Measurements from ENCODE around the gene PCDHA9. TPM values are rescaled to one million over a fixed set of nuclear protein-coding genes. Genes with fewer than 3 reads are reported as not detected.
"Not testable (repeated sequence)": the region's sequence is repeated elsewhere in the genome, so short reads cannot be mapped to it uniquely, and the experiment has no call there.

The PCDHA9 gene
- total RNA-seq, 4 donors from 2014 or later: 0.83 TPM; not detected in 3

DNA sequence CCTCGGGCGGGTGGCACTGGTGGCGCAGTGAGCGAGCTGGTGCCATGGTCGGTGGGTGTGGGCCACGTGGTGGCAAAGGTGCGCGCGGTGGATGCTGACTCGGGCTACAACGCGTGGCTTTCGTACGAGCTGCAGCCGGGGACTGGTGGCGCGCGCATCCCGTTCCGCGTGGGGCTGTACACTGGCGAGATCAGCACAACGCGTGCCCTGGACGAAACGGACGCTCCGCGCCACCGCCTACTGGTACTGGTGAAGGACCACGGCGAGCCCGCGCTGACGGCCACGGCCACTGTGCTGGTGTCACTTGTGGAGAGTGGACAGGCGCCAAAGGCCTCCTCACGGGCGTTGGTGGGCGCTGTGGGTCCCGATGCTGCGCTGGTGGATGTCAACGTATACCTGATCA lies 39.3 kb upstream of the PCDHA9 start:
- DNase-seq: no peak
- no peaks in the 10 kb centered on the region for H3K36me3 ChIP-seq
- no peaks in the 10 kb centered on the region for H3K27me3 ChIP-seq
- H3K4me3 ChIP-seq: no peak overlapping the region
- H3K4me1 ChIP-seq: no peaks in the 10 kb centered on the region
- TF ChIP-seq, protein P1, sequence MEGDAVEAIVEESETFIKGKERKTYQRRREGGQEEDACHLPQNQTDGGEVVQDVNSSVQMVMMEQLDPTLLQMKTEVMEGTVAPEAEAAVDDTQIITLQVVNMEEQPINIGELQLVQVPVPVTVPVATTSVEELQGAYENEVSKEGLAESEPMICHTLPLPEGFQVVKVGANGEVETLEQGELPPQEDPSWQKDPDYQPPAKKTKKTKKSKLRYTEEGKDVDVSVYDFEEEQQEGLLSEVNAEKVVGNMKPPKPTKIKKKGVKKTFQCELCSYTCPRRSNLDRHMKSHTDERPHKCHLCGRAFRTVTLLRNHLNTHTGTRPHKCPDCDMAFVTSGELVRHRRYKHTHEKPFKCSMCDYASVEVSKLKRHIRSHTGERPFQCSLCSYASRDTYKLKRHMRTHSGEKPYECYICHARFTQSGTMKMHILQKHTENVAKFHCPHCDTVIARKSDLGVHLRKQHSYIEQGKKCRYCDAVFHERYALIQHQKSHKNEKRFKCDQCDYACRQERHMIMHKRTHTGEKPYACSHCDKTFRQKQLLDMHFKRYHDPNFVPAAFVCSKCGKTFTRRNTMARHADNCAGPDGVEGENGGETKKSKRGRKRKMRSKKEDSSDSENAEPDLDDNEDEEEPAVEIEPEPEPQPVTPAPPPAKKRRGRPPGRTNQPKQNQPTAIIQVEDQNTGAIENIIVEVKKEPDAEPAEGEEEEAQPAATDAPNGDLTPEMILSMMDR (IDR thresholded peaks at IDR 0.05): no peak
- TF ChIP-seq POLR2A (IDR thresholded peaks at IDR 0.05): no peak
- H3K9me3 ChIP-seq: peaks cover 0 to 19% (median 0%) of the 10 kb centered on the region in 4 donors
- H3K27ac ChIP-seq: no peak overlapping the region

DNA sequence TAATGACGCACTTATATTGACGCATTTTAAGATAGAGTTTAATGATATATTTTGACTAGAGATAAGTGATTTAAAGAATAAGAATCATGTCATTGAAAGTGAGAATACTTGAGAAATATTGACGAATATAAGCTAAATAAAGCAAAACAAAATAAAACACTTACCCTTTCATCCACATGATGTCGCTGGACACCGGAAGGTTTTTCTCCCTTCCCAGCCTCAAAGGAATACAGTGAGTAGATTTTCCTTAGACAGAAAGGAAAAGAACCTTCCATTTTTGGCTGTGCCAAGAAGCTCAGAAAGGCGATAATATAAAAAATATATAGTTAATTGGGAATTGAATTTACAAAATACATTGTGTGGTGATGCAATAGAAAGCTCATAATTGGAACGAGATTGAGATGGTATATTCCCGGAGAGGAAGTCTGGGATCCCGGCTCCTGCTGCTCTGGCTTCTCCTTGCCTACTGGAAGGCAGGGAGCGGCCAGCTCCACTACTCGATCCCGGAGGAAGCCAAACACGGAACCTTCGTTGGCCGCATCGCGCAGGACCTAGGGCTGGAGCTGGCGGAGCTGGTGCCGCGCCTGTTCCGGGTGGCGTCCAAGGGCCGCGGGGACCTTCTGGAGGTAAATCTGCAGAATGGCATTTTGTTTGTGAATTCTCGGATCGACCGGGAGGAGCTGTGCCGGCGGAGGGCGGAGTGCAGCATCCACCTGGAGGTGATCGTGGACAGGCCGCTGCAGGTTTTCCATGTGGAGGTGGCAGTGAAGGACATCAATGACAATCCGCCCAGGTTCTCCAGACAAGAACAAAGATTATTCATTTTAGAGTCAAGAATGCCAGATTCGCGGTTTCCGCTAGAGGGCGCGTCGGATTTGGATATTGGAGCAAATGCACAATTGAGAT lies 26.6 kb upstream of the PCDHA9 start, which contains the start of gene PCDHA5:
TSS of gene PCDHA5 (plus strand) at position 239 of the 906 bp plus-strand sequence.
- no peak within 1 kb of the TSS for H3K27ac ChIP-seq
- H3K4me1 ChIP-seq: no peaks in the 10 kb centered on the region
- H3K27me3 ChIP-seq: no peaks in the 10 kb centered on the region
- no peak for TF ChIP-seq POLR2A (IDR thresholded peaks at IDR 0.05)
- TF ChIP-seq, protein P1 (IDR thresholded peaks at IDR 0.05): peak in 1 of 6 experiments; percentile 12
- H3K36me3 ChIP-seq: no peaks in the 10 kb centered on the region
- peaks cover 0 to 15% (median 0%) of the 10 kb centered on the region in 4 donors for H3K9me3 ChIP-seq
- DNase-seq: no peak
- peak within 1 kb of the TSS in 1 of 4 donors; percentile 6 for H3K4me3 ChIP-seq

DNA sequence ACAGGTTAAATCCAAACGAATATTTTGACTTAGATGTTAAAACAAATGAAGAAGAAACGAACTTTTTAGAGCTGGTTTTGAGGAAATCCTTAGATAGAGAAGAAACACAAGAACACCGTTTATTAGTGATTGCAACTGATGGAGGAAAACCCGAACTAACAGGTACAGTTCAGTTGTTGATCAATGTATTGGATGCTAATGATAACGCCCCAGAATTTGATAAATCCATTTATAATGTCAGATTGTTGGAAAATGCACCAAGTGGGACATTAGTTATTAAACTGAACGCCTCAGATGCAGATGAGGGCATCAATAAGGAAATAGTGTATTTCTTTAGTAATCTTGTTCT lies 25.9 kb upstream of the PCDHA9 start:
- H3K4me1 ChIP-seq: no peaks in the 10 kb centered on the region
- H3K27me3 ChIP-seq: no peaks in the 10 kb centered on the region
- no peak for DNase-seq
- H3K9me3 ChIP-seq: peaks cover 0 to 15% (median 0%) of the 10 kb centered on the region in 4 donors
- no peak overlapping the region for H3K27ac ChIP-seq
- TF ChIP-seq, protein P1 (IDR thresholded peaks at IDR 0.05): no peak
- H3K4me3 ChIP-seq: no peak overlapping the region
- no peaks in the 10 kb centered on the region for H3K36me3 ChIP-seq

DNA sequence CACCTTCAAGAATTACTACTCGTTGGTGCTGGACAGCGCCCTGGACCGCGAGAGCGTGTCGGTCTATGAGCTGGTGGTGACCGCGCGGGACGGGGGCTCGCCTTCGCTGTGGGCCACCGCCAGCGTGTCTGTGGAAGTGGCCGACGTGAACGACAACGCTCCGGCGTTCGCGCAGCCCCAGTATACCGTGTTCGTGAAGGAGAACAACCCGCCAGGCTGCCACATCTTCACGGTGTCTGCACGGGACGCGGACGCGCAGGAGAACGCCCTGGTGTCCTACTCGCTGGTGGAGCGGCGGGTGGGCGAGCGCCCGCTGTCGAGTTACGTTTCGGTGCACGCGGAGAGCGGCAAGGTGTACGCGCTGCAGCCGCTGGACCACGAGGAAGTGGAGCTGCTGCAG lies 25.2 kb upstream of the PCDHA9 start:
- H3K27me3 ChIP-seq, H3K4me3 ChIP-seq, H3K36me3 ChIP-seq, H3K4me1 ChIP-seq, H3K27ac ChIP-seq, DNase-seq: not testable (repeated sequence)
- peaks cover 0 to 17% (median 0%) of the 10 kb centered on the region in 4 donors for H3K9me3 ChIP-seq

- H3K4me1 ChIP-seq: no peaks in the 10 kb centered on the region
- H3K27me3 ChIP-seq: no peaks in the 10 kb centered on the region
- no peak for DNase-seq
- no peak overlapping the region for H3K4me3 ChIP-seq
- no peak overlapping the region for H3K27ac ChIP-seq
- peaks cover 0 to 22% (median 0%) of the 10 kb centered on the region in 4 donors for H3K9me3 ChIP-seq
- no peaks in the 10 kb centered on the region for H3K36me3 ChIP-seq
- TF ChIP-seq, protein P1 (IDR thresholded peaks at IDR 0.05): no peak
- TF ChIP-seq POLR2A (IDR thresholded peaks at IDR 0.05): no peak
Measured at GRCh38 chr5:140823475-140823874, 24.7 kb upstream of the PCDHA9 start.

GRCh38 chr5:140827704-140828361 lies 20.3 kb upstream of the PCDHA9 start, which contains the start of gene PCDHA6:
PCDHA6 (plus strand) TSS chr5:140827960; CDS start chr5:140828092, 132 bp downstream.
- H3K27ac ChIP-seq: no peak within 1 kb of the TSS
- DNase-seq: no peak
- no peak for TF ChIP-seq POLR2A (IDR thresholded peaks at IDR 0.05)
- TF ChIP-seq, protein P1 (IDR thresholded peaks at IDR 0.05): no peak
- H3K9me3 ChIP-seq: peaks cover 0 to 34% (median 5%) of the 10 kb centered on the region in 4 donors
- no peak within 1 kb of the TSS for H3K4me3 ChIP-seq
- H3K4me1 ChIP-seq: no peaks in the 10 kb centered on the region
- no peaks in the 10 kb centered on the region for H3K27me3 ChIP-seq
- H3K36me3 ChIP-seq: no peaks in the 10 kb centered on the region
